Common myeloid progenitor, CD34-positive (primary cell): ENCODE data around the gene ITK.

Experiments
- CTCF ChIA-PET: fragments of 350-600 bp; sonication (Branson Sonifier 250); formaldehyde crosslinking; loops from one replicate; lab custom pipeline; 2021; ENCODE audit warnings: antibody characterized with exemption; lab: Charles Lee
- POLR2A ChIA-PET: fragments of 350-600 bp; sonication (Branson Sonifier 250); formaldehyde crosslinking; loops from one replicate; lab custom pipeline; 2021; ENCODE audit warnings: antibody characterized with exemption; lab: Charles Lee
- DNase-seq, 3 donors: peaks; one replicate each; pipeline versions ENCODE4 v3.0.0 to v3.0.0-alpha.2; 2013
- H3K27ac ChIP-seq, 2 experiments: 1 replicate in 1 of 2; 2 replicates in 1 of 2; pipeline ENCODE4 v1.7.0; 2013; ENCODE audit warnings: inconsistent platforms in 2 of 2, low read length in 2 of 2, mild to moderate bottlenecking in 2 of 2, low read depth in 1 of 2, moderate library complexity in 1 of 2; ENCODE audit not compliant: severe bottlenecking in 2 of 2, insufficient read depth in 1 of 2, poor library complexity in 1 of 2
- H3K27me3 ChIP-seq, 5 experiments: replicated peaks in 2 of 5; 1 replicate in 3 of 5; 2 replicates in 2 of 5; pipeline versions ENCODE4 v1.6.1 to v1.7.0; 2013; ENCODE audit warnings: low read length in 4 of 5, mild to moderate bottlenecking in 2 of 5, moderate library complexity in 2 of 5, inconsistent platforms in 1 of 5; ENCODE audit not compliant: insufficient read depth in 5 of 5, control insufficient read depth in 4 of 5
- H3K36me3 ChIP-seq, 4 experiments: 1 replicate in 2 of 4; 2 replicates in 2 of 4; pipeline versions ENCODE4 v1.6.1 to v1.7.0; 2013; ENCODE audit warnings: low read length in 3 of 4, control low read depth in 1 of 4, mild to moderate bottlenecking in 1 of 4; ENCODE audit not compliant: control insufficient read depth in 4 of 4, insufficient read depth in 4 of 4
- H3K4me1 ChIP-seq, 4 experiments: 1 replicate in 3 of 4; 2 replicates in 1 of 4; pipeline versions ENCODE4 v1.6.1 to v1.7.1; 2013; ENCODE audit warnings: low read length in 3 of 4, mild to moderate bottlenecking in 3 of 4, control low read depth in 1 of 4, inconsistent platforms in 1 of 4, moderate library complexity in 1 of 4; ENCODE audit not compliant: control insufficient read depth in 4 of 4, insufficient read depth in 4 of 4; ENCODE audit errors: control extremely low read depth in 1 of 4
- H3K4me3 ChIP-seq, 7 experiments: 1 replicate in 4 of 7; 2 replicates in 3 of 7; pipeline versions ENCODE4 v1.5.1 to v1.7.0; 2013; ENCODE audit warnings: mild to moderate bottlenecking in 7 of 7, low read length in 6 of 7, moderate library complexity in 6 of 7, inconsistent platforms in 2 of 7, low read depth in 2 of 7, control low read depth in 1 of 7; ENCODE audit not compliant: insufficient read depth in 4 of 7, control insufficient read depth in 1 of 7; ENCODE audit errors: extremely low read depth in 1 of 7
- H3K9me3 ChIP-seq, 5 experiments: 1 replicate in 4 of 5; 2 replicates in 1 of 5; pipeline versions ENCODE4 v1.6.1 to v1.7.1; 2013; ENCODE audit warnings: low read length in 4 of 5, mild to moderate bottlenecking in 2 of 5, inconsistent platforms in 1 of 5, low read depth in 1 of 5, moderate library complexity in 1 of 5; ENCODE audit not compliant: control insufficient read depth in 4 of 5, insufficient read depth in 2 of 5; ENCODE audit errors: control extremely low read depth in 1 of 5
- WGBS: methylation state at CpG from one replicate; pipeline ENCODE4 v1.1.5; 2013; ENCODE audit not compliant: insufficient coverage; 5-methylcytosine and 5-hydroxymethylcytosine counted together

ITK gene

GRCh38 chr5:157143127-157143971, 37.3 kb upstream of the ITK start:
- Histone ChIP-seq H3K27me3 (no peaks in the 10 kb centered on the region), H3K9me3 (no peaks in the 10 kb centered on the region), H3K4me3 (peak overlapping the region; percentile 53 to 99 (median 93)), H3K27ac (peak overlapping the region; percentile 80 to 97), H3K36me3 (peaks cover 6 to 11% (median 8%) of the 10 kb centered on the region in 4 experiments), H3K4me1 (peaks cover 7 to 17% (median 12%) of the 10 kb centered on the region in 4 experiments)
- POLR2A ChIA-PET, result interaction anchor here (0.5 to 0.6 kb wide), 3 partner anchors 9 to 61 kb away, joined by 3 to 6 read pairs (median 3); no protein-coding TSS in a partner anchor
- WGBS, result 22% methylated on average over 14 of the region's 33 CpGs
- CTCF ChIA-PET, result interaction anchor here (0.8 to 2.3 kb wide), 6 partner anchors 8 to 185 kb away, joined by 3 to 10 read pairs (median 4); partner anchors contain the start of gene HAVCR2
- DNase-seq, result peak in 1 of 3 donors; percentile 88

- Histone ChIP-seq H3K27ac (no peak overlapping the region), H3K36me3 (no peaks in the 10 kb centered on the region), H3K4me1 (peaks cover 0 to 3% (median under 1%) of the 10 kb centered on the region in 4 experiments), H3K27me3 (no peaks in the 10 kb centered on the region), H3K9me3 (no peaks in the 10 kb centered on the region), H3K4me3 (no peak overlapping the region)
- ChIA-PET POLR2A (no interaction called here), CTCF (interaction anchor here (0.8 to 4.4 kb wide), 27 partner anchors 9 to 214 kb away, joined by 3 to 39 read pairs (median 4); partner anchors contain the start of gene CYFIP2)
- DNase-seq, result peak; percentile 78 to 89 (median 84)
- WGBS, result 100% methylated on average over 4 of the region's 14 CpGs
These were observed 31.7 kb upstream of the ITK start for GRCh38 chr5:157148734-157149615.

GRCh38 chr5:157150995-157151394, 29.6 kb upstream of the ITK start:
- H3K4me1 ChIP-seq, result peaks cover 0 to 3% (median under 1%) of the 10 kb centered on the region in 4 experiments
- H3K27ac ChIP-seq, result no peak overlapping the region
- DNase-seq, result no peak
- ChIA-PET POLR2A (no interaction called here), CTCF (interaction anchor here (4.4 kb wide), 1 partner anchor 164 kb away, joined by 39 read pairs; no protein-coding TSS in a partner anchor)
- no peak overlapping the region for H3K4me3 ChIP-seq
- no peaks in the 10 kb centered on the region for H3K36me3 ChIP-seq
- no peaks in the 10 kb centered on the region for H3K27me3 ChIP-seq
- 94% methylated on average over 3 of the region's 3 CpGs for WGBS
- H3K9me3 ChIP-seq, result no peaks in the 10 kb centered on the region

GRCh38 chr5:157155297-157155696, 25.3 kb upstream of the ITK start:
- Histone ChIP-seq H3K4me3 (no peak overlapping the region), H3K9me3 (no peaks in the 10 kb centered on the region), H3K27ac (no peak overlapping the region), H3K36me3 (no peaks in the 10 kb centered on the region), H3K4me1 (no peaks in the 10 kb centered on the region), H3K27me3 (no peaks in the 10 kb centered on the region)
- ChIA-PET POLR2A (no interaction called here), CTCF (interaction anchor here (0.8 to 1.6 kb wide), 5 partner anchors 11 to 162 kb away, joined by 3 to 5 read pairs (median 3); partner anchors contain the start of gene GARIN3)
- 93% methylated on average over 2 of the region's 3 CpGs for WGBS
- no peak for DNase-seq

- POLR2A ChIA-PET, result interaction anchor here (0.7 kb wide), 1 partner anchor 63 kb away, joined by 3 read pairs; no protein-coding TSS in a partner anchor
- Histone ChIP-seq H3K4me3 (no peak overlapping the region), H3K4me1 (no peaks in the 10 kb centered on the region), H3K27ac (no peak overlapping the region), H3K36me3 (no peaks in the 10 kb centered on the region), H3K9me3 (no peaks in the 10 kb centered on the region), H3K27me3 (no peaks in the 10 kb centered on the region)
- CTCF ChIA-PET, result interaction anchor here (0.9 to 2.3 kb wide), 2 partner anchors 9 to 95 kb away, joined by 3 to 9 read pairs; no protein-coding TSS in a partner anchor
- no CpG with 5 or more reads among the region's 1 CpG for WGBS
- DNase-seq, result no peak
These were observed 23.2 kb upstream of the ITK start for GRCh38 chr5:157157293-157157891.

- Histone ChIP-seq H3K36me3 (no peaks in the 10 kb centered on the region), H3K4me3 (no peak overlapping the region), H3K9me3 (no peaks in the 10 kb centered on the region), H3K27ac (no peak overlapping the region), H3K27me3 (no peaks in the 10 kb centered on the region), H3K4me1 (no peaks in the 10 kb centered on the region)
- POLR2A ChIA-PET, result no interaction called here
- 91% methylated on average over 4 of the region's 6 CpGs for WGBS
- CTCF ChIA-PET, result interaction anchor here (2.3 kb wide), 1 partner anchor 10 kb away, joined by 9 read pairs; no protein-coding TSS in a partner anchor
- peak in 1 of 3 donors; percentile 28 for DNase-seq
These were observed 21.4 kb upstream of the ITK start for GRCh38 chr5:157159209-157159751.
